K562 (cell line): Measurements from ENCODE around the gene CD68. TPM values are rescaled to one million over a fixed set of nuclear protein-coding genes. Genes with fewer than 3 reads are reported as not detected.

Experiments
- ARID3A ChIP-seq: IDR thresholded peaks from 2 replicates; pipeline ENCODE4 v1.6.1; 2012; ENCODE audit warnings: low read depth, low read length, improper control_type of control experiment, borderline replicate concordance
- C11orf30 ChIP-seq: fragments of 450-650 bp; IDR thresholded peaks from 2 replicates; pipeline ENCODE4 v1.6.1; 2016; ENCODE audit warnings: low read depth, mild to moderate bottlenecking
- CGGBP1 ChIP-seq: fragments of 250-450 bp; sonication (Bioruptor Pico); IDR thresholded peaks from 2 replicates; pipeline ENCODE4 v1.9.0; 2021; ENCODE audit warnings: mild to moderate bottlenecking
- CREB1 ChIP-seq, 2 experiments: sonication (generic) in 1 of 2; formaldehyde crosslinking in 1 of 2; IDR thresholded peaks; 2 replicates each; pipeline versions ENCODE4 v1.6.1 to v1.8.0; 2012 to 2022; ENCODE audit warnings: inconsistent platforms in 1 of 2, mild to moderate bottlenecking in 1 of 2, missing genetic modification reagents in 1 of 2, moderate library complexity in 1 of 2
- DNMT1 ChIP-seq: fragments of 450-650 bp; IDR thresholded peaks from 2 replicates; pipeline ENCODE4 v1.6.1; 2016; ENCODE audit warnings: antibody characterized with exemption, mild to moderate bottlenecking
- ERF ChIP-seq: fragments of 450-650 bp; formaldehyde crosslinking; IDR thresholded peaks from 2 replicates; pipeline ENCODE4 v1.4.0; 2020; ENCODE audit warnings: mild to moderate bottlenecking, mixed read lengths
- ESRRB ChIP-seq: fragments of 250-450 bp; sonication (Bioruptor Pico); IDR thresholded peaks from 2 replicates; pipeline ENCODE4 v1.5.0; 2020; ENCODE audit warnings: mild to moderate bottlenecking, moderate library complexity, borderline replicate concordance
- FIP1L1 ChIP-seq: fragments of 200-400 bp; formaldehyde crosslinking; IDR thresholded peaks from 2 replicates; pipeline ENCODE4 v1.6.1; 2018; ENCODE audit warnings: mild to moderate bottlenecking, low read depth, low read length; ENCODE audit not compliant: poor library complexity, severe bottlenecking
- HDAC2 ChIP-seq: fragments of 450-650 bp; IDR thresholded peaks from 2 replicates; pipeline ENCODE4 v1.6.1; 2016; ENCODE audit warnings: mild to moderate bottlenecking
- HMGXB4 ChIP-seq: sonication (generic); formaldehyde crosslinking; IDR thresholded peaks from 2 replicates; pipeline ENCODE4 v1.8.1; 2023; ENCODE audit warnings: mild to moderate bottlenecking, missing genetic modification reagents
- POLR2AphosphoS2 ChIP-seq: IDR thresholded peaks from 2 replicates; pipeline ENCODE4 v1.6.1; 2012; ENCODE audit warnings: low read length, improper control_type of control experiment
- POLR3G ChIP-seq: IDR thresholded peaks from 2 replicates; pipeline ENCODE4 v1.6.1; 2011; ENCODE audit not compliant: insufficient read length, insufficient replicate concordance; ENCODE audit errors: extremely low read depth
- RAD21 ChIP-seq, 2 experiments: fragments of 250-450 bp in 1 of 2; fragments of 450-650 bp in 1 of 2; sonication (Bioruptor Pico) in 1 of 2; formaldehyde crosslinking in 1 of 2; IDR thresholded peaks in 1 of 2; conservative IDR thresholded peaks in 1 of 2; 2 replicates each; pipeline versions ENCODE4 v1.4.0 to v1.8.0; 2020 to 2022; ENCODE audit warnings: mild to moderate bottlenecking in 2 of 2, moderate library complexity in 1 of 2
- RFX5 ChIP-seq: IDR thresholded peaks from 2 replicates; pipeline ENCODE4 v1.6.1; 2011; ENCODE audit warnings: low read depth, mild to moderate bottlenecking, improper control_type of control experiment, low read length
- SMARCE1 ChIP-seq: fragments of 450-650 bp; IDR thresholded peaks from 2 replicates; pipeline ENCODE4 v1.7.1; 2016; ENCODE audit warnings: mild to moderate bottlenecking
- SNAPC5 ChIP-seq: fragments of 250-450 bp; sonication (Bioruptor Pico); IDR thresholded peaks from 2 replicates; pipeline ENCODE4 v1.8.0; 2021; ENCODE audit warnings: moderate library complexity, mild to moderate bottlenecking, inconsistent platforms
- SP1 ChIP-seq: sonication (generic); formaldehyde crosslinking; IDR thresholded peaks from 2 replicates; pipeline ENCODE4 v1.8.1; 2022; ENCODE audit warnings: mild to moderate bottlenecking, missing genetic modification reagents
- STAG1 ChIP-seq: sonication (generic); formaldehyde crosslinking; IDR thresholded peaks from 2 replicates; pipeline ENCODE4 v1.5.0; 2020; ENCODE audit warnings: missing genetic modification reagents, borderline replicate concordance
- XRCC5 ChIP-seq: fragments of 200-400 bp; formaldehyde crosslinking; IDR thresholded peaks from 2 replicates; pipeline ENCODE4 v1.6.1; 2017; ENCODE audit warnings: low read depth, mild to moderate bottlenecking, low read length
- ZKSCAN8 ChIP-seq: fragments of 200-800 bp; sonication (Bioruptor generic); IDR thresholded peaks from 2 replicates; pipeline ENCODE4 v1.6.1; 2016; ENCODE audit warnings: missing genetic modification characterization, missing compliant biosample characterization
- ZNF263 ChIP-seq: sonication (generic); formaldehyde crosslinking; IDR thresholded peaks from 2 replicates; pipeline ENCODE4 v1.8.0; 2022; ENCODE audit warnings: mild to moderate bottlenecking, missing genetic modification reagents, borderline replicate concordance
- ZNF282 ChIP-seq: sonication (generic); formaldehyde crosslinking; IDR thresholded peaks from 2 replicates; pipeline ENCODE4 v1.8.1; 2023; ENCODE audit warnings: missing genetic modification reagents
- ZNF449 ChIP-seq: fragments of 250-450 bp; sonication (Bioruptor Pico); IDR thresholded peaks from 2 replicates; pipeline ENCODE4 v1.8.0; 2022; ENCODE audit warnings: moderate library complexity, mild to moderate bottlenecking, inconsistent platforms
- ZNF57 ChIP-seq: fragments of 450-650 bp; formaldehyde crosslinking; IDR thresholded peaks from 2 replicates; pipeline ENCODE4 v1.4.0; 2020; ENCODE audit warnings: mild to moderate bottlenecking, moderate library complexity
- polyA plus RNA-seq, 8 experiments: library from polyadenylated mRNA; depleted of rRNA in 4 of 8; stranded (reverse) in 5 of 8; unstranded in 3 of 8; fragments of >200 nt; fragmentation: Nextera tagmentation in 2 of 8; fragmentation: Illumina TruSeq in 1 of 8; extraction: Ambion mirVana in 2 of 8; extraction: Trizol in 1 of 8; gene quantifications; 2 replicates each; pipeline versions ENCODE4 v1.2.1 to v1.2.3, GENCODE V29; 2011 to 2014; ENCODE audit warnings: inconsistent platforms in 1 of 8, missing spikeins in 1 of 8
- total RNA-seq, 7 experiments: library from RNA; depleted of rRNA in 6 of 7; stranded (reverse); fragments of >200 nt in 6 of 7; fragmentation: Illumina TruSeq in 2 of 7; extraction: Trizol in 2 of 7; gene quantifications; 2 replicates each; pipeline versions ENCODE4 v1.2.1 to v1.2.3, GENCODE V29; 2011 to 2021; ENCODE audit warnings: low replicate concordance in 1 of 7

CD68 gene
- total and polyA plus RNA-seq, 9 of the 15 experiments (the other 6 are each of a cell fraction or from before 2014, with no cell fraction given) = 28.2 to 89.8 (median 37.7) TPM

- TF ChIP-seq HMGXB4 (CRISPR knock-in tag) (peak; percentile 56; the same call in 1 of the 2 replicates), SMARCE1 (0 out of 2 replicates have a peak, but pooled peaks have one; percentile 19), CGGBP1 (CRISPR knock-in tag) (no peak), ZNF449 (CRISPR knock-in tag) (no peak), RFX5 (no peak), ZKSCAN8 (CRISPR knock-in tag) (no peak), ZNF57 (CRISPR knock-in tag) (no peak), ZNF282 (no peak), POLR2AphosphoS2 (no peak), CREB1 (IDR thresholded peaks at IDR 0.05) (0 out of 2 replicates have a peak, but pooled peaks have one; percentile 19), CREB1 (CRISPR knock-in tag; IDR thresholded peaks at IDR 0.05) (peak; percentile 29; the same call in 1 of the 2 replicates), C11orf30 (peak; percentile 50; the same call in 1 of the 2 replicates), POLR3G (no peak), ARID3A (no peak), XRCC5 (peak; percentile 62; the same call in 1 of the 2 replicates), SNAPC5 (CRISPR knock-in tag) (no peak), SP1 (CRISPR knock-in tag) (peak; percentile 46), DNMT1 (no peak), ZNF263 (CRISPR knock-in tag) (0 out of 2 replicates have a peak, but pooled peaks have one; percentile 11), ERF (CRISPR knock-in tag) (no peak), ESRRB (no peak), HDAC2 (0 out of 2 replicates have a peak, but pooled peaks have one; percentile 46), STAG1 (CRISPR knock-in tag) (peak; percentile 72), RAD21 (CRISPR knock-in tag; conservative IDR thresholded peaks at IDR 0.05 in 1 of 2, IDR thresholded peaks at IDR 0.05 in 1 of 2) (peak; percentile 77 to 79), FIP1L1 (no peak)
These were observed 18.3 kb upstream of the CD68 start (continued) for GRCh38 chr17:7561028-7561575.
